Naive B cell (primary cell): ENCODE results near the gene DCDC2. TPM values are rescaled to one million over a fixed set of nuclear protein-coding genes. Genes with fewer than 3 reads are reported as not detected.
"Not testable (repeated sequence)": the region's sequence is repeated elsewhere in the genome, so short reads cannot be mapped to it uniquely, and the experiment has no call there.

Experiments used
- ATAC-seq, 2 donors: fragments of 150-1000 bp; cut with Tn5 transposase; 2 replicates each; pipeline ENCODE4 v1.10.0; 2021; ENCODE audit warnings: low read depth in 2 of 2, mild to moderate bottlenecking in 2 of 2, moderate library complexity in 2 of 2
- DNase-seq: peaks from one replicate; pipeline ENCODE4 v3.0.0; 2022
- H3K27ac Mint-ChIP-seq, 6 donors: one replicate each; pipeline ENCODE4 v1.8.0; 2020 to 2022; ENCODE audit warnings: mild to moderate bottlenecking in 6 of 6, mixed read lengths in 6 of 6, moderate library complexity in 5 of 6, inconsistent platforms in 2 of 6
- H3K27me3 Mint-ChIP-seq, 3 donors: one replicate each; pipeline ENCODE4 v1.8.0; 2021 to 2022; ENCODE audit warnings: mixed read lengths in 3 of 3, mild to moderate bottlenecking in 1 of 3
- H3K36me3 Mint-ChIP-seq, 2 donors: one replicate each; pipeline ENCODE4 v1.8.0; 2020 to 2022; ENCODE audit warnings: mixed read lengths in 2 of 2, inconsistent platforms in 1 of 2, mild to moderate bottlenecking in 1 of 2
- H3K4me1 Mint-ChIP-seq, 3 donors: one replicate each; pipeline ENCODE4 v1.8.0; 2020 to 2022; ENCODE audit warnings: mixed read lengths in 3 of 3, inconsistent platforms in 1 of 3, mild to moderate bottlenecking in 1 of 3, moderate library complexity in 1 of 3
- H3K4me3 Mint-ChIP-seq, 8 donors: one replicate each; pipeline ENCODE4 v1.8.0; 2020 to 2022; ENCODE audit warnings: mild to moderate bottlenecking in 8 of 8, mixed read lengths in 8 of 8, moderate library complexity in 8 of 8, inconsistent platforms in 2 of 8
- H3K9me3 Mint-ChIP-seq, 7 donors: one replicate each; pipeline ENCODE4 v1.8.0; 2020 to 2022; ENCODE audit warnings: mixed read lengths in 7 of 7, mild to moderate bottlenecking in 5 of 7, inconsistent platforms in 2 of 7, moderate library complexity in 1 of 7
- polyA plus RNA-seq, 6 donors: library from polyadenylated mRNA; unstranded; fragments of 300-500 nt; fragmentation: Illumina TruSeq; gene quantifications; one replicate each; pipeline ENCODE4 v1.2.3, GENCODE V29; 2021; ENCODE audit warnings: low read depth in 6 of 6

DCDC2 gene
- polyA plus RNA-seq, 6 donors from 2014 or later = not detected

DNA sequence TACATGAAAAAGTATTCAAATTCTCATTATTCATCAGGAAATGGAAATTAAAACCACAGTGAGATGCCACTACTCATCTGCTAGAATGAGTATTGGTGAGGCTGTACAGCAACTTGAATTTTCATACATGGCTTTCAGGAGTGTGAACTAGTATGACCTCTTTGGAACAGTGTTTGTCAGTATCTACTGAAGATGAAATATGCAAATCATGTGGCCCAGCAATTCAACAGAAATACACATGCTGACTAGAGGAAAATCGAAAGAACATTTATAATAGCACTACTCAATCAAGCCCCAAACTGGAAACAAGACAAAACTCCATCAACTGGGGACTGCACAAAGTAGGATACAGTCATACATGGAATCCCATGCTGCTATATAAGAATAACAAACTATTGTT, 102.2 kb downstream of the DCDC2 start:
- Mint-ChIP-seq H3K9me3 (peaks cover 3 to 17% (median 8%) of the 10 kb centered on the region in 7 donors), H3K4me3 (no peak overlapping the region), H3K36me3 (peaks cover 0 to 7% of the 10 kb centered on the region in 2 donors), H3K27me3 (peaks cover 13 to 37% (median 20%) of the 10 kb centered on the region in 3 donors), H3K4me1 (no peaks in the 10 kb centered on the region), H3K27ac (no peak overlapping the region)
- ATAC-seq = no peak
- no peak for DNase-seq

DNA sequence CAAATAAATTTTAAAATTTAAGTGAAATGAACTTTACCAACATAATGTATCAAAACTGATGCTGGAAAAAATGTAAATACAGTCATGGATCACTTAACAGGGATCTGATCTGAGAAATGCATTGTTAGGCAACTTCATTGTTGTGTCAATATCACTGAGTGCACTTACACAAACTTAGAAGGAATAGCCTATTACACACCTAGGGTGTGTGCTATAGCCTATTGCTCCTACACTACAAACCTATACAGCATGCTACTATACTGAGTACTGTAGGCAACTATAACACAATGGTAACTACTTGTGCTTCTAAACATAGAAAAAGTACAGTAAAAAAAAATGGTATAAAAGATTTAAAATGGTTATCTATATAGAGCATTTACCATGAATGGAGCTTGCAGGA, 104.5 kb downstream of the DCDC2 start:
- Mint-ChIP-seq H3K27me3 (peaks cover 11 to 35% (median 13%) of the 10 kb centered on the region in 3 donors), H3K4me1 (no peaks in the 10 kb centered on the region), H3K27ac (no peak overlapping the region), H3K9me3 (peaks cover 3 to 17% (median 8%) of the 10 kb centered on the region in 7 donors), H3K4me3 (no peak overlapping the region), H3K36me3 (peaks cover 0 to 7% of the 10 kb centered on the region in 2 donors)
- ATAC-seq = no peak
- DNase-seq = no peak

DNA sequence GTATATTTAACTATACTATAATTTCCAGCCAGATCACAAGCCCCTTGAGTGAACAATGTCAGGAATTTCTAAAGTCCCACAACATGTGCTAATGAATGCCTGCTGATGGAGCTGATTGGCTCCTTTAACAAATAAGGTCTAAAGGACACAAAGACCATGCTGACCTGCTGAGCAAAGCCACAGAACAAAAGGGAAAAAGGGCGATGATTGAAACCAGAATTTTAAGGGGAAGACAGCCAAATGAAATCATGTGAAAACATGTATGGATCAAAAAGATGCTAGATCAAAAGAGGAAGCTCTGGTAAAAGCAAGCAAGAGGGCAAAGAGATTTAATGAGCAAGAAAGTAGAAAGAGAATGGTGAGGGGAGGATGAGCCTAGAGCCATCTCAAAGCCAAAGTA, 105.6 kb downstream of the DCDC2 start:
- no peak overlapping the region for H3K4me3 Mint-ChIP-seq
- peaks cover 0 to 7% of the 10 kb centered on the region in 2 donors for H3K36me3 Mint-ChIP-seq
- no peak overlapping the region for H3K27ac Mint-ChIP-seq
- H3K27me3 Mint-ChIP-seq = peaks cover 6 to 33% (median 7%) of the 10 kb centered on the region in 3 donors
- ATAC-seq (no peak), DNase-seq (no peak)
- H3K4me1 Mint-ChIP-seq = no peaks in the 10 kb centered on the region
- H3K9me3 Mint-ChIP-seq = peaks cover 1 to 10% (median 8%) of the 10 kb centered on the region in 7 donors

DNA sequence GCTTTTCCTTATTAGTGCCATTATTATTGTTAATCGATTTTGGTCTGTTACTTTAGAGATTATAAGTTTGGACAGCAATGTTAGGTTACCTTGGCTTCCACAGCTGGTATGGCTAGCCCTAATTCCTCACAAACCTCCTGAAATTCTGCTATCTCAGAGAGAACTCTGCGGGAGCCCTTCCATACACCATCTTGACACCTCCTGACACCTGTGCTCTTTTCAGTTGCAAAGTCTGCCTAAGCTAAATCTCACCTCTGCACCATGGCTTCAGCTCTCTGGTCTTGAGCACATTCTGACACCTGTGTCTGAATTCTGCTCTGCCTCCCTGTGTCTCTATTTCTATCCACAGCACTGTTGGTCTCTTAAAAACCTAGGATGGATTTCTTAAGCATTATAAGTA, 106.5 kb downstream of the DCDC2 start:
- peaks cover 0 to 7% of the 10 kb centered on the region in 2 donors for H3K36me3 Mint-ChIP-seq
- DNase-seq = no peak
- H3K27ac Mint-ChIP-seq = no peak overlapping the region
- H3K4me1 Mint-ChIP-seq = no peaks in the 10 kb centered on the region
- peaks cover 6 to 33% (median 10%) of the 10 kb centered on the region in 3 donors for H3K27me3 Mint-ChIP-seq
- H3K4me3 Mint-ChIP-seq = no peak overlapping the region
- no peak for ATAC-seq
- H3K9me3 Mint-ChIP-seq = peaks cover 1 to 10% (median 8%) of the 10 kb centered on the region in 7 donors

DNA sequence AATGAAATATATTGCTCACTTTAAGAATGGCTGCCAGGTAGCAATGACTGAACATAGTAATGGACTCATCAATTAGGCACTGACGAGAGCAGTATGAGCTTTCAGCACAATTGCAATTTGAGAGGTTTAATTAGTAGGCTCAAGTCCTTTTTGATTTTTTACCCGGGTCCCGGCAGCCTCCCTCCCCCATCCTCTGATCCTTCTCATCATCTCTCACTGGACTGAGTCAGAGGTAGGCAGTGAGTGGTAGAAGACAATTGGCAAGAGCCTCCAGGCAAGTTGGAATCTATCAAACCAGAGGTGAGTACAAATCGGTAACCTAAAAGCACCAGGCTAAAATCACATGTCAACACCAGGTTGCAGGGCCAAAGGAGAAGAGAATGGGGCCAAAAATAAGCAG, 107.9 kb downstream of the DCDC2 start:
- Mint-ChIP-seq H3K27ac (peak overlapping the region in 1 of 6 donors; percentile 25), H3K9me3 (peaks cover 1 to 10% (median 8%) of the 10 kb centered on the region in 7 donors), H3K27me3 (peaks cover 11 to 32% (median 15%) of the 10 kb centered on the region in 3 donors), H3K36me3 (peaks cover 0 to 7% of the 10 kb centered on the region in 2 donors), H3K4me3 (no peak overlapping the region), H3K4me1 (no peaks in the 10 kb centered on the region)
- DNase-seq = no peak
- ATAC-seq = no peak

DNA sequence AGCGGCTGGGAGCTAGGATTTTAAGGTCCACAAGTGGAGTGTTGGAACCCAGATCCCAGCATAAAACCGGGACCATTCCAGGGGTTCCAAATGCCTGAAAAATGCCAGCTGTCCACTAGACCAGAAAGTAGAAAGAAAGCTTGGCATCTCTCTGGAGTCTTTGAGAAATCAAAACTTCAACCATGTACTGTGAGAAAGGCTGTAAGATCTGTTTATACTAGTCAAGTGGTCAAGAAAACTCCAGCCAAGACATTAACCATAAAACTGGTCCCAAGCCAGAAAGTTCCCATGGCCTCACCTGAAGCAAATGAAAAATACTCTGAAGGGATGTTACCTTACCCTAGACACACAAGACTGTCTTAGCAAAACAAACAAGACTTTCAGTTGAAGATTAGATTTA, 112.6 kb downstream of the DCDC2 start:
- peaks cover 18 to 38% (median 21%) of the 10 kb centered on the region in 3 donors for H3K27me3 Mint-ChIP-seq
- ATAC-seq = no peak
- H3K4me3 Mint-ChIP-seq = no peak overlapping the region
- H3K9me3 Mint-ChIP-seq = peaks cover 0 to 3% (median 0%) of the 10 kb centered on the region in 7 donors
- DNase-seq = no peak
- H3K27ac Mint-ChIP-seq = no peak overlapping the region
- no peaks in the 10 kb centered on the region for H3K36me3 Mint-ChIP-seq
- no peaks in the 10 kb centered on the region for H3K4me1 Mint-ChIP-seq

DNA sequence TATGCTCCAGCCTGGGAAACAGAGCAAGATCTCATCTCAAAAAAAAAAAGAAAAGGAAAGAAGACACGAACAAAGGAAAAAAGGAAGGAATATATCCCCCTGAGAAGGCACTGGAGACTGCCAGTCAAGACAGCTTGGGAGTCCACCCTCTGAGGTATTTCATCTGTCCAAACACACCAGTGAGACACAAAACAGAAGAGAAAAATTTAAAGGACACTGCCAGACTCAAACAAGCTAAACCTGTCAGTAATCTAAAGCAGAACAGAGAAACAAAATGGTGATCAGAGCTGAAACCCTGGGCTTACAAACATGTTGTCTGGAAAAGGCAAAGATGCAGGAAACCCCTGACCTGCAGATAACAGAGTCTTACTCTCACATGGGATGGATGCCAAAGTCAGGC, 114.9 kb downstream of the DCDC2 start:
- DNase-seq = no peak
- Mint-ChIP-seq H3K27ac (no peak overlapping the region), H3K9me3 (peaks cover 0 to 3% (median 0%) of the 10 kb centered on the region in 7 donors), H3K36me3 (no peaks in the 10 kb centered on the region), H3K4me1 (no peaks in the 10 kb centered on the region), H3K4me3 (no peak overlapping the region), H3K27me3 (peaks cover 9 to 38% (median 15%) of the 10 kb centered on the region in 3 donors)
- no peak for ATAC-seq

DNA sequence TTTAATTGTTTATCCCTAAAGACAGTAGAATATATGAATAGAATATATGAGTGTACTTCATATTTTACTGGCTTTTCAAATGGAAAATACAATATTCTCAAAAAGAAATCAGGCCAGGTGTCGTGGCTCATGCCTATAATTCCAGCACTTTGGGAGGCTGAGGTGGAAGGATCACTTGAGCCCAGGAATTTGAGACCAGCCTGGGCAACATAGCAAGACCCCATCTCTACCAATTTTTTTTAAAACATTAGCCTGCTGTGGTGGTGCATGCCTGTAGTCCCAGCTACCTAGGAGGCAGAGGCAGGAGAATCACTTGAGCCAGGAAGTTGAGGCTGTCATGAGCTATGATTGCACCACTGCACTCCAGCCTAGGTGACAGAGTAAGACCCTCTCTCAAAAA, 116.1 kb downstream of the DCDC2 start:
- H3K27ac Mint-ChIP-seq, H3K36me3 Mint-ChIP-seq, H3K4me3 Mint-ChIP-seq, ATAC-seq, H3K9me3 Mint-ChIP-seq, DNase-seq, H3K4me1 Mint-ChIP-seq: not testable (repeated sequence)
- peaks cover 5 to 28% (median 15%) of the 10 kb centered on the region in 3 donors for H3K27me3 Mint-ChIP-seq

DNA sequence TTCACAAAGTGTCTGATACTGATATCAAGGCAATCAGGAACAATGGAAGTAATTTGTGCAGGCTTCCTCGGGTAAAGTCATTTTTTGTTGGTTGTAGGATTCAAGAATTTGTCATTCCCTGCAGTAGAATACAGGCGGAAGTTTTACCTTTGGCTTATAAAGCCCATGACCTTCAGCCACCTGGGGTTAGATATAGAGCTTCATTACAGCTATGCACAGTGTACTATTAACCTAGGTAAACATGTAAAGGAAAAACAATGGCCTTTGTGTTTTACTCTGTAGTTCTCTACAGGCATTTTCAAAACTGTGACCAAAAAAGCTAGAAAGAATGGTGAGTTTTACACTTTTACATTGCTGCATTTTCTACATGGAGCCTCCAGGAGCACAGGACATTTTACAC, 116.9 kb downstream of the DCDC2 start:
- no peak overlapping the region for H3K27ac Mint-ChIP-seq
- peaks cover 0 to 6% (median 0%) of the 10 kb centered on the region in 7 donors for H3K9me3 Mint-ChIP-seq
- no peaks in the 10 kb centered on the region for H3K4me1 Mint-ChIP-seq
- ATAC-seq (no peak), DNase-seq (no peak)
- no peak overlapping the region for H3K4me3 Mint-ChIP-seq
- no peaks in the 10 kb centered on the region for H3K36me3 Mint-ChIP-seq
- peaks cover 5 to 28% (median 15%) of the 10 kb centered on the region in 3 donors for H3K27me3 Mint-ChIP-seq

DNA sequence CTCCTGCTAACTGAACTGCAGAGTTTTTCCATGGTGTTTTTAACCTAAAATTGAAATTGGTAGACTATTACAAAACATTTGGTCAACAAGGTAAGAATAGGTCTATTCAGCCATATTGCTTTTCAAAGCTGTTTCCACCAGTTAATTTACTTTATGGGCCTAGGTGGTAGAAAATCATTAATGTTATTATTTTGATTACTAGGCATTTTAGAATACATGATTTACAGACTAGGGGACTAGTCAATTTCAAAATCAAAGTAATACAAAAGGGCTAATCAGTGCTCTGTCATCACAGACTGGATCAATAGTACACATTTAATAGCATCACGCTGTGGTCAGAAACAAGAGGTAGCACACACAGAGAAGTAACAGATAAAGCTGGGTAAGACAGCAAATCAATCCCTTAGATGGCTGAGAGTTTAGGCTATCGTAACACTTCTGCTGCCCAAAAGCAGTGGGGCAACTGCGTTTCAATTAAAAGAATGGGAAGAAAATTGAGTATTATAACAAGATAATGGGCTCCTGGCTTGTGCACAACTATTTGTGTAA, 117.4 kb downstream of the DCDC2 start:
- Mint-ChIP-seq H3K4me1 (no peaks in the 10 kb centered on the region), H3K36me3 (no peaks in the 10 kb centered on the region), H3K4me3 (no peak overlapping the region), H3K27ac (no peak overlapping the region), H3K27me3 (peaks cover 2 to 23% (median 12%) of the 10 kb centered on the region in 3 donors), H3K9me3 (peaks cover 0 to 6% (median 0%) of the 10 kb centered on the region in 7 donors)
- no peak for ATAC-seq
- DNase-seq = no peak

DNA sequence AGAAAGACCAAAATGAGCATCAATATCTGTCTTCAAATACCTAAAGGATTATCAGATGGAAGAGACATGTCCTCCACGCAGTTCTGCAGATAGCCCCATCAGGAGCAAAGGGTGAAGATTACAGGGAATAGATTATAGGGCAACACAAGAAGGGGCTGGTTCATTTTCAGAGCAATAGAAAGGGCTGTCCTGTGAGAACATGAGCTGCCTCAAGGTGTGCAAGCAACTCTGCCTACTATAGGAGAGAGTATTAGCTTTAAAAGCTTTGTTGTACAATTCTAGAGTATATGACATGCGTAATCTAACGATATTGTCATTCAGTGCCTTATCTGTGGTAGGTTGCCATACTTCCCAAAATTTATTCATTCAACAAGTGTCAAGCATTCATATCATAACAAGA, 119.2 kb downstream of the DCDC2 start:
- Mint-ChIP-seq H3K27me3 (peaks cover 7 to 11% (median 8%) of the 10 kb centered on the region in 3 donors), H3K9me3 (peaks cover 0 to 5% (median 0%) of the 10 kb centered on the region in 7 donors), H3K4me1 (no peaks in the 10 kb centered on the region), H3K36me3 (no peaks in the 10 kb centered on the region), H3K27ac (no peak overlapping the region), H3K4me3 (no peak overlapping the region)
- no peak for DNase-seq
- no peak for ATAC-seq

DNA sequence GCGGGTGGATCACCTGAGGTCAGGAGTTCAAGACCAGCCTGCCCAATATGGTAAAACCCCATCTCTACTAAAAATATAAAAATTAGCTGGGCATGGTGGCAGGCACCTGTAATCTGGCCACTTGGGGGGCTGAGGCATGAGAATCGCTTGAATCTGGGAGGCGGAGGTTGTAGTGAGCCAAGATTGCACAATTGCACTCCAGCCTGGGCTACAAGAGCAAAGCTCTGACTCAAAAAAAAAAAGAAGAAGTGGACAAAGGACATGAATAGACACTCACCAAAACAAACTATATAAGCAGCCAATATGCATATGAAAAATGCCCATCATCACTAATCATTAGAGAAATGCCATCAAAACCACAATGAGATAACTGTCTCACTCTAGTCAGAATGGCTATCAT, 121.1 kb downstream of the DCDC2 start:
- H3K27me3 Mint-ChIP-seq, H3K4me1 Mint-ChIP-seq, ATAC-seq, DNase-seq, H3K9me3 Mint-ChIP-seq, H3K36me3 Mint-ChIP-seq, H3K4me3 Mint-ChIP-seq, H3K27ac Mint-ChIP-seq: not testable (repeated sequence)

DNA sequence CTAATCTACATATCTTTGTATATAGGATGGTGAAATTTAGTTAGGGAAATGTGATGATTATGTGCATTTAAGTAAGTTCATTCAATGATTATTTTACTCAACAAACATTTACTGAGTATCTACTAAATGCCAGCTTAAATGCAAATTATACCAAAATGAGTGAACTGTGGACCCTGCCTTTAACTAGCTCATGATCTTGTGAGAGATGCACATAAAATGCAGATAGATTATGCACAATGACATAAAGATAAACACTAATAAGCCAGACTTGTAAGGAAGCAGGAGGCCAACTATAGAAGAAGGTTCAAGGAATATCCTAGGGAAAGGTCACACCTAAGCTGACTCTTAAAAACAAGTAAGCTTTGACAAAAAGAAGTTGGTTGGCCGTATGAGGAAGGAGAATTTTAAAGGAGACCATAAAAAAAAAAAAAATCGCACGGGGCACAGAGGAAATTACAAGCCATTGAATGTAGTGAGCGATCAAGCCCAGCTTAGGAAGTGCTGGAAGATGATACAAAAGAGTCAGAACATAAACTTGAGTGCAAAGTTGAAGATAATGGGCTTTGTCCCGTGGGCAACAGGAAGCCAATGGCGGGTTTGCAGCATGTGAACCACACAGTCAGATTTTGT, 123.9 kb downstream of the DCDC2 start:
- Mint-ChIP-seq H3K9me3 (peaks cover 0 to 5% (median 0%) of the 10 kb centered on the region in 7 donors), H3K27me3 (peaks cover 12 to 17% (median 15%) of the 10 kb centered on the region in 3 donors), H3K27ac (no peak overlapping the region), H3K4me3 (no peak overlapping the region), H3K4me1 (no peaks in the 10 kb centered on the region), H3K36me3 (no peaks in the 10 kb centered on the region)
- no peak for DNase-seq
- no peak for ATAC-seq

DNA sequence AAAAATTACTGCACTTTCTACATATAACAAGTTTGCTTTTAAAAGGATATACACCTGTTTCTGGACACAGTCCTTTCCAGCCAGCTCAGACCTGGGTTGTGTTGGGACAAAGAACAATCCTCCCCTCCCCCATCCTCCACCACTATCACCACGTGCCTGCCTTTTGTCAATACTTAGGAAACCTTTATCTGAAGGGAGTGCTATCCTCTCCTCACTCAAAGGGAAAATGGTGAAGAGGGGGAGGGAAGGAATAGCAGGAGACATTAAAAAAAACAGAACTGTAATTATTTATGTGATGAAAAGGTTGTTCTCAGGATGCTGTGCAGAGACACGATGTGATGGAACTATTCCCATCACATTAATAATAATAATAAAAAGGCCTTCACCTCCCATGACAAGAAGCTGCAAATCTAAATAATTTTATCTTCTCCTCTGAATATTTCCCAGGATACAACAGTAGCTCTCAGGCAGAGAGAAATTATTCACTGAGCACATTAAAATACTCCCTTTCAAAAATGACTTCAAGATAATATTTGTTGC, 126.4 kb downstream of the DCDC2 start:
- no peak overlapping the region for H3K4me3 Mint-ChIP-seq
- H3K36me3 Mint-ChIP-seq = no peaks in the 10 kb centered on the region
- H3K4me1 Mint-ChIP-seq = no peaks in the 10 kb centered on the region
- peaks cover 22 to 25% (median 23%) of the 10 kb centered on the region in 3 donors for H3K27me3 Mint-ChIP-seq
- H3K9me3 Mint-ChIP-seq = no peaks in the 10 kb centered on the region
- ATAC-seq = no peak
- no peak for DNase-seq
- H3K27ac Mint-ChIP-seq = no peak overlapping the region
